Lung (tissue), 12 donors: ENCODE data around the gene SLC35F4. TPM values are rescaled to one million over a fixed set of nuclear protein-coding genes. Genes with fewer than 3 reads are reported as not detected.

Experiments
- ATAC-seq: fragments of 200-7000 bp; cut with Tn5 transposase; one replicate; pipeline ENCODE4 v1.9.1; 2020; ENCODE audit warnings: moderate number of reproducible peaks; ENCODE audit not compliant: insufficient read depth, low FRiP score
- DNase-seq, 3 donors: peaks; one replicate each; pipeline ENCODE4 v3.0.0-alpha.2; 2013 to 2017
- H3K27ac ChIP-seq, 2 donors: one replicate each; pipeline ENCODE4 v1.5.1; 2013; ENCODE audit warnings: mild to moderate bottlenecking in 2 of 2, moderate library complexity in 2 of 2, control low read depth in 1 of 2, inconsistent platforms in 1 of 2, low read depth in 1 of 2, low read length in 1 of 2
- H3K27me3 ChIP-seq, 3 donors: one replicate each; pipeline ENCODE4 v1.5.1; 2013; ENCODE audit warnings: low read length in 2 of 3; ENCODE audit not compliant: control insufficient read depth in 3 of 3, insufficient read depth in 3 of 3
- H3K36me3 ChIP-seq, 4 donors: one replicate each; pipeline ENCODE4 v1.5.1; 2013; ENCODE audit warnings: low read length in 4 of 4, mild to moderate bottlenecking in 1 of 4, moderate library complexity in 1 of 4; ENCODE audit not compliant: control insufficient read depth in 4 of 4, insufficient read depth in 4 of 4
- H3K4me1 ChIP-seq, 5 donors: one replicate each; pipeline ENCODE4 v1.5.1; 2013; ENCODE audit warnings: low read length in 5 of 5, mild to moderate bottlenecking in 2 of 5, moderate library complexity in 1 of 5; ENCODE audit not compliant: control insufficient read depth in 5 of 5, insufficient read depth in 5 of 5
- H3K4me3 ChIP-seq: one replicate; pipeline ENCODE4 v1.5.1; 2013; ENCODE audit warnings: mild to moderate bottlenecking, control low read depth, moderate library complexity
- H3K9ac ChIP-seq, 2 donors: one replicate each; pipeline ENCODE4 v1.5.1; 2013; ENCODE audit warnings: low read length in 2 of 2, control low read depth in 1 of 2; ENCODE audit not compliant: insufficient read depth in 1 of 2
- H3K9me3 ChIP-seq, 4 donors: one replicate each; pipeline ENCODE4 v1.5.1; 2013; ENCODE audit warnings: low read length in 3 of 4, mild to moderate bottlenecking in 1 of 4, moderate library complexity in 1 of 4; ENCODE audit not compliant: control insufficient read depth in 4 of 4, insufficient read depth in 3 of 4
- WGBS, 2 donors: extraction: QIAGEN DNeasy Blood & Tissue Kit; methylation state at CpG; one replicate each; pipeline ENCODE4 v1.1.7; 2013; 5-methylcytosine and 5-hydroxymethylcytosine counted together
- polyA plus RNA-seq, 2 donors: library from polyadenylated mRNA; stranded (reverse); fragments of 200-250 nt; gene quantifications; one replicate each; pipeline ENCODE4 v1.2.1, GENCODE V29; 2013
- total RNA-seq, 2 donors: library from RNA; depleted of rRNA in 1 of 2; stranded (reverse); fragments of >200 nt in 1 of 2; gene quantifications; one replicate each; pipeline ENCODE4 v1.2.1, GENCODE V29; 2014 to 2021
- TF ChIP-seq, protein P1 (sequence below): IDR thresholded peaks from 2 replicates; pipeline ENCODE4 v1.5.1; 2012; ENCODE audit warnings: mild to moderate bottlenecking; ENCODE audit errors: control extremely low read depth, extremely low read depth
- donor health status: control.
- donor health status: control.
- donor health status: Bipolar disorder and iron deficiency.
- donor health status: healthy.
- donor health status: DM: yes; HTN: yes; CAD: no.

SLC35F4 gene
- total and polyA plus RNA-seq, 4 donors: not detected

- Histone ChIP-seq H3K4me1 (no peaks in the 10 kb centered on the region), H3K9ac (no peak overlapping the region), H3K27ac (no peak overlapping the region), H3K36me3 (no peaks in the 10 kb centered on the region), H3K27me3 (no peaks in the 10 kb centered on the region), H3K9me3 (peaks cover 0 to 13% (median 1%) of the 10 kb centered on the region in 4 donors), H3K4me3 (no peak overlapping the region)
- ATAC-seq (no peak), DNase-seq (no peak)
- TF ChIP-seq, protein P1, sequence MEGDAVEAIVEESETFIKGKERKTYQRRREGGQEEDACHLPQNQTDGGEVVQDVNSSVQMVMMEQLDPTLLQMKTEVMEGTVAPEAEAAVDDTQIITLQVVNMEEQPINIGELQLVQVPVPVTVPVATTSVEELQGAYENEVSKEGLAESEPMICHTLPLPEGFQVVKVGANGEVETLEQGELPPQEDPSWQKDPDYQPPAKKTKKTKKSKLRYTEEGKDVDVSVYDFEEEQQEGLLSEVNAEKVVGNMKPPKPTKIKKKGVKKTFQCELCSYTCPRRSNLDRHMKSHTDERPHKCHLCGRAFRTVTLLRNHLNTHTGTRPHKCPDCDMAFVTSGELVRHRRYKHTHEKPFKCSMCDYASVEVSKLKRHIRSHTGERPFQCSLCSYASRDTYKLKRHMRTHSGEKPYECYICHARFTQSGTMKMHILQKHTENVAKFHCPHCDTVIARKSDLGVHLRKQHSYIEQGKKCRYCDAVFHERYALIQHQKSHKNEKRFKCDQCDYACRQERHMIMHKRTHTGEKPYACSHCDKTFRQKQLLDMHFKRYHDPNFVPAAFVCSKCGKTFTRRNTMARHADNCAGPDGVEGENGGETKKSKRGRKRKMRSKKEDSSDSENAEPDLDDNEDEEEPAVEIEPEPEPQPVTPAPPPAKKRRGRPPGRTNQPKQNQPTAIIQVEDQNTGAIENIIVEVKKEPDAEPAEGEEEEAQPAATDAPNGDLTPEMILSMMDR: no peak
- 76 to 91% methylated on average over 4 of the region's 4 CpGs for WGBS, 2 donors
These were observed 316.0 kb downstream of the SLC35F4 start for GRCh38 chr14:57549765-57550420.

DNA sequence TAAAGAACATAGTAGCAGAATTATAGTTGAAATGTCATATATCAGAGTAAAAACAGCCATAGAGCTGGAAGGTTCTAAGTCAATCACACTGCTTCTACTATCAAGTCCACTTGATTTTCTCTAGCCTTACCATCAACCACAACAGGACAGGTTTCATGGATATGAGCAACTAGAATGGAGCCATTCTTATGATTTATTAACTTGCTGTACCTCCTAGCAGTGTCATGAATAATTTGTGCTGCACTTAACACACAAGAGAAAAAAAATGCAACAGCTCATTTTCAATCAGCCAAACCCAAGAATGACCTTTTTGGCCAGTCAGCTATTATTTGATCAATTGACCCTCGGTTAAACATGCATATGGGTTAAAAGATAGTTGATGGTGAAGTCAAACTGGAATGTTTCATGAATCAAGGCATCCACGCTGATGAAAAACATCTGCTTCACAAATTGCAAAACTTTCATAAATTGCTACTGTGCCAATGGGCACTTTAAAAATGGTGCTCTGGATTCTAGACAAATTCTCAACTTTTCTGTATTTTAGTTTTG, 316.8 kb downstream of the SLC35F4 start:
- no peak for DNase-seq
- H3K27ac ChIP-seq: no peak overlapping the region
- ATAC-seq: no peak
- H3K4me3 ChIP-seq: no peak overlapping the region
- no peaks in the 10 kb centered on the region for H3K36me3 ChIP-seq
- no peaks in the 10 kb centered on the region for H3K27me3 ChIP-seq
- WGBS, 2 donors: 72 to 87% methylated on average over 2 of the region's 2 CpGs
- peaks cover 0 to 13% (median 0%) of the 10 kb centered on the region in 4 donors for H3K9me3 ChIP-seq
- TF ChIP-seq, protein P1: no peak
- H3K4me1 ChIP-seq: no peaks in the 10 kb centered on the region
- no peak overlapping the region for H3K9ac ChIP-seq

GRCh38 chr14:57547131-57547530, 318.8 kb downstream of the SLC35F4 start:
- ATAC-seq (no peak), DNase-seq (no peak)
- TF ChIP-seq, protein P1: no peak
- H3K9me3 ChIP-seq: peaks cover 0 to 10% (median 2%) of the 10 kb centered on the region in 4 donors
- H3K4me1 ChIP-seq: no peaks in the 10 kb centered on the region
- no peak overlapping the region for H3K9ac ChIP-seq
- no peaks in the 10 kb centered on the region for H3K27me3 ChIP-seq
- no peaks in the 10 kb centered on the region for H3K36me3 ChIP-seq
- H3K4me3 ChIP-seq: no peak overlapping the region
- WGBS, 2 donors: 78 to 86% methylated on average over 2 of the region's 2 CpGs
- H3K27ac ChIP-seq: no peak overlapping the region
